HG03039 (cell line): ENCODE results near the gene ATP6V1C2.

Experiments used
- ATAC-seq: cut with Tn5 transposase; IDR thresholded peaks from one replicate; pipeline ENCODE4 v1.9.1; 2021; ENCODE audit warnings: mild to moderate bottlenecking, moderate library complexity; ENCODE audit not compliant: unreplicated experiment

ATP6V1C2 gene

GRCh38 chr2:10721396-10722251 lies at the start of gene ATP6V1C2:
Gene ATP6V1C2 (plus strand): TSS chr2:10721630. CDS start chr2:10722850, 1,220 bp downstream.
- peak; percentile 72 for ATAC-seq

- no peak for ATAC-seq
Measured at GRCh38 chr2:10675131-10675530, 46.3 kb upstream of the ATP6V1C2 start.

GRCh38 chr2:10678225-10678624 lies 43.2 kb upstream of the ATP6V1C2 start:
- no peak for ATAC-seq

- ATAC-seq, result no peak
Measured at GRCh38 chr2:10680214-10680613, 41.2 kb upstream of the ATP6V1C2 start.

- ATAC-seq, result no peak
Measured at GRCh38 chr2:10680957-10681356, 40.5 kb upstream of the ATP6V1C2 start.

GRCh38 chr2:10686176-10686730 lies 35.2 kb upstream of the ATP6V1C2 start:
- no peak for ATAC-seq

- ATAC-seq, result peak; percentile 26
Measured at GRCh38 chr2:10688921-10689807, 32.3 kb upstream of the ATP6V1C2 start.

GRCh38 chr2:10691521-10691920 lies 29.9 kb upstream of the ATP6V1C2 start:
- ATAC-seq, result no peak

- no peak for ATAC-seq
Measured at GRCh38 chr2:10700078-10700803, 21.2 kb upstream of the ATP6V1C2 start.

GRCh38 chr2:10704034-10704594 lies 17.3 kb upstream of the ATP6V1C2 start:
- no peak for ATAC-seq

GRCh38 chr2:10706033-10706432 lies 15.4 kb upstream of the ATP6V1C2 start:
- ATAC-seq, result no peak

GRCh38 chr2:10707831-10708230 lies 13.6 kb upstream of the ATP6V1C2 start:
- ATAC-seq, result no peak

GRCh38 chr2:10709290-10709939 lies 12.0 kb upstream of the ATP6V1C2 start:
- no peak for ATAC-seq

GRCh38 chr2:10712185-10712809 lies 9.1 kb upstream of the ATP6V1C2 start:
- ATAC-seq, result no peak

- ATAC-seq, result no peak
Measured at GRCh38 chr2:10716581-10716980, 4.8 kb upstream of the ATP6V1C2 start.

GRCh38 chr2:10717628-10718027 lies 3.8 kb upstream of the ATP6V1C2 start:
- no peak for ATAC-seq

- ATAC-seq, result no peak
Measured at GRCh38 chr2:10720306-10720705, 1.1 kb upstream of the ATP6V1C2 start.

- no peak for ATAC-seq
Measured at GRCh38 chr2:10720947-10721395, 459 bp upstream of the ATP6V1C2 start.

GRCh38 chr2:10722252-10722825 lies 909 bp downstream of the ATP6V1C2 start:
- no peak for ATAC-seq
